Panc1 (cell line): ENCODE data around the gene GEMIN4. TPM values are rescaled to one million over a fixed set of nuclear protein-coding genes. Genes with fewer than 3 reads are reported as not detected.

Source experiments
- ATAC-seq: fragments of 200-7000 bp; cut with Tn5 transposase; 2 replicates; pipeline ENCODE4 v1.9.1; 2020; ENCODE audit warnings: mild to moderate bottlenecking, moderate library complexity
- Bru-seq: library from RNA; stranded (reverse); fragments of 400-500 nt; gene quantifications from one replicate; lab custom pipeline; 2021; lab: Mats Ljungman, UMichigan
- BruChase-seq, 2 experiments: library from RNA; stranded (reverse); fragments of 400-500 nt; gene quantifications; one replicate each; lab custom pipeline; 2021; lab: Mats Ljungman, UMichigan
- BruUV-seq: library from RNA; stranded (reverse); fragments of 400-500 nt; replicated peaks from 2 replicates; lab custom pipeline; 2021; lab: Mats Ljungman, UMichigan
- CTCF ChIA-PET: fragments of 300-600 bp; sonication (Branson Sonifier 250); formaldehyde crosslinking; loops from one replicate; lab custom pipeline; 2022; ENCODE audit warnings: antibody characterized with exemption; lab: Charles Lee
- POLR2A ChIA-PET: fragments of 300-600 bp; sonication (Branson Sonifier 250); formaldehyde crosslinking; loops from one replicate; lab custom pipeline; 2022; ENCODE audit warnings: antibody characterized with exemption; lab: Charles Lee
- DNase-seq: peaks from one replicate; pipeline ENCODE4 v3.0.0-alpha.2; 2010; ENCODE audit warnings: low read depth, low spot score
- H3K27ac ChIP-seq: 2 replicates; pipeline ENCODE4 v1.5.1; 2011; ENCODE audit warnings: mild to moderate bottlenecking, low read length, inconsistent platforms
- H3K27me3 ChIP-seq: fragments of 200-500 bp; sonication (Bioruptor generic); 2 replicates; pipeline ENCODE4 v1.6.0; 2014; ENCODE audit warnings: low read length, inconsistent platforms; ENCODE audit not compliant: control insufficient read depth, insufficient read depth
- H3K36me3 ChIP-seq: fragments of 200-500 bp; sonication (Bioruptor generic); 2 replicates; pipeline ENCODE4 v1.5.1; 2014; ENCODE audit warnings: inconsistent platforms, mild to moderate bottlenecking, low read length, moderate library complexity; ENCODE audit not compliant: control insufficient read depth, insufficient read depth
- H3K4me1 ChIP-seq: 2 replicates; pipeline ENCODE4 v1.5.1; 2011; ENCODE audit warnings: inconsistent platforms, mild to moderate bottlenecking, low read length, moderate library complexity; ENCODE audit not compliant: control insufficient read depth, insufficient read depth
- H3K4me3 ChIP-seq, 2 experiments: 2 replicates each; pipeline ENCODE4 v1.5.1; 2011 to 2012; ENCODE audit warnings: low read depth in 2 of 2, low read length in 2 of 2, mild to moderate bottlenecking in 2 of 2, inconsistent platforms in 1 of 2, moderate library complexity in 1 of 2
- H3K9me3 ChIP-seq: fragments of 200-500 bp; sonication (Bioruptor generic); 2 replicates; pipeline ENCODE4 v1.5.1; 2014; ENCODE audit warnings: low read depth, mild to moderate bottlenecking, inconsistent platforms, low read length, moderate library complexity; ENCODE audit not compliant: control insufficient read depth, insufficient read depth
- POLR2AphosphoS5 ChIP-seq: IDR thresholded peaks from 2 replicates; pipeline ENCODE4 v1.6.1; 2012; ENCODE audit warnings: mild to moderate bottlenecking, low read depth, low read length, moderate library complexity
- SIN3A ChIP-seq: IDR thresholded peaks from 2 replicates; pipeline ENCODE4 v1.6.1; 2012; ENCODE audit warnings: low read depth, mild to moderate bottlenecking, low read length, moderate library complexity, borderline replicate concordance; ENCODE audit not compliant: insufficient read depth
- TCF7L2 ChIP-seq: IDR thresholded peaks from 2 replicates; pipeline ENCODE4 v1.6.1; 2011; ENCODE audit warnings: mild to moderate bottlenecking, low read depth, low read length, inconsistent platforms
- in situ Hi-C: cut with HindIII; loops from 2 replicates; pipeline ENCODE4 v1.10.0; 2016; ENCODE audit warnings: low sequenced_read_pairs, low pct_unique_long_range_greater_than_20kb
- intact Hi-C: fragments of 100-400 bp; cut with micrococcal nuclease; formaldehyde crosslinking; loops from one replicate; pipeline ENCODE4 v1.10.0; 2022; ENCODE audit not compliant: unreplicated experiment
- long read RNA-seq: library from polyadenylated mRNA; unstranded; transcript quantifications from one replicate; pipeline ENCODE4 v2.0.0, GENCODE V29; 2021; ENCODE audit not compliant: unreplicated experiment
- polyA plus RNA-seq: library from polyadenylated mRNA; unstranded; fragments of >200 nt; gene quantifications from one replicate; pipeline ENCODE4 v1.2.1, GENCODE V29; 2012; ENCODE audit warnings: missing spikeins; ENCODE audit not compliant: insufficient read length
- total RNA-seq: library from RNA; stranded (reverse); gene quantifications from one replicate; pipeline ENCODE4 v1.2.1, GENCODE V29; 2021; ENCODE audit not compliant: unreplicated experiment
- TF ChIP-seq, protein P1 (sequence below), 2 experiments: IDR thresholded peaks; 2 replicates each; pipeline ENCODE4 v1.6.1; 2011 to 2012; ENCODE audit warnings: low read depth in 2 of 2, control low read depth in 1 of 2, low read length in 1 of 2, mild to moderate bottlenecking in 1 of 2, moderate library complexity in 1 of 2; ENCODE audit not compliant: insufficient read depth in 1 of 2
- TF ChIP-seq, protein P2 (sequence below): fragments of 450-650 bp; IDR thresholded peaks from 2 replicates; pipeline ENCODE4 v1.5.1; 2017; ENCODE audit warnings: mild to moderate bottlenecking

Gene GEMIN4
- total RNA-seq (34.9 TPM), Bru-seq, nascent RNA (percentile 71 among the genes with signal in this experiment), BruChase-seq, experiment 1, labeled RNA remaining after a 2-hour chase (percentile 88 among the genes with signal in this experiment), BruChase-seq, experiment 2, labeled RNA remaining after a 6-hour chase (percentile 72 among the genes with signal in this experiment)
- polyA plus RNA-seq: 19.7 TPM
- long read RNA-seq, full-length matches to known transcripts: 90 of 92 reads
- long read RNA-seq, partial matches to known transcripts: 0 of 92 reads
- long read RNA-seq, other reads (novel, unspliced or antisense): 2 of 92 reads

DNA sequence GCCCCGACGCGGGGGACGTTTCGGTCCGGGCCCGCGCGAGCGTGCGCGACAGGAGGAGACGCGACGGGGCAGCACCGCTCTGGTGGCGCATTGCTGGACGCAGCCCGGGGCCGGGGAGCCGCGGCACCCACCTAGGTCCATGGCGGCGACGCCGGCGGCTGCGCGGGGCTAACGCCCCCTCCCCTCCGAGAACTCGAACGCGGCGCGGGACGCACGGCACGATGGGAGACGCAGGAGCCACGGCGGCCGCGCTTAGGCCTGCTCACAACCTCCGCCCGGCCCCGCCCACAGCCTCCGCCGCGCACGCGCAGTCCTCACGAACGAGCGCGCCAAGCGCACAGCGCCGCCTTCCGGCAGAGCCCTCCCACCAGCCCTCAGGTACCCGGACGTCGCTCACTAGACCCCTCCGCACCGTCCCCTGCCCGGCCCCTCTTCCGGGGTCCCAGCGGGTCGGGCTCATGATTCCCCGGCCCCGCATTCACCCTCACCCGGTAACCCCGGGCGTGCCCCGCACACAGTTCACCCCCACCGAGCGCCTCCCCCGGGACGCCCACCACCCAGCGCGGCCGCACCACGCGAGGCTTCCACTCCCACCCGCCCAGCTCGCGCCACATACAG, at the start of gene GEMIN4:
Gene GEMIN4, minus strand, starts transcription at position 263 of the 618 bp plus-strand sequence. Its CDS starts 122 bp downstream, at position 141.
- TF ChIP-seq, protein P1, sequence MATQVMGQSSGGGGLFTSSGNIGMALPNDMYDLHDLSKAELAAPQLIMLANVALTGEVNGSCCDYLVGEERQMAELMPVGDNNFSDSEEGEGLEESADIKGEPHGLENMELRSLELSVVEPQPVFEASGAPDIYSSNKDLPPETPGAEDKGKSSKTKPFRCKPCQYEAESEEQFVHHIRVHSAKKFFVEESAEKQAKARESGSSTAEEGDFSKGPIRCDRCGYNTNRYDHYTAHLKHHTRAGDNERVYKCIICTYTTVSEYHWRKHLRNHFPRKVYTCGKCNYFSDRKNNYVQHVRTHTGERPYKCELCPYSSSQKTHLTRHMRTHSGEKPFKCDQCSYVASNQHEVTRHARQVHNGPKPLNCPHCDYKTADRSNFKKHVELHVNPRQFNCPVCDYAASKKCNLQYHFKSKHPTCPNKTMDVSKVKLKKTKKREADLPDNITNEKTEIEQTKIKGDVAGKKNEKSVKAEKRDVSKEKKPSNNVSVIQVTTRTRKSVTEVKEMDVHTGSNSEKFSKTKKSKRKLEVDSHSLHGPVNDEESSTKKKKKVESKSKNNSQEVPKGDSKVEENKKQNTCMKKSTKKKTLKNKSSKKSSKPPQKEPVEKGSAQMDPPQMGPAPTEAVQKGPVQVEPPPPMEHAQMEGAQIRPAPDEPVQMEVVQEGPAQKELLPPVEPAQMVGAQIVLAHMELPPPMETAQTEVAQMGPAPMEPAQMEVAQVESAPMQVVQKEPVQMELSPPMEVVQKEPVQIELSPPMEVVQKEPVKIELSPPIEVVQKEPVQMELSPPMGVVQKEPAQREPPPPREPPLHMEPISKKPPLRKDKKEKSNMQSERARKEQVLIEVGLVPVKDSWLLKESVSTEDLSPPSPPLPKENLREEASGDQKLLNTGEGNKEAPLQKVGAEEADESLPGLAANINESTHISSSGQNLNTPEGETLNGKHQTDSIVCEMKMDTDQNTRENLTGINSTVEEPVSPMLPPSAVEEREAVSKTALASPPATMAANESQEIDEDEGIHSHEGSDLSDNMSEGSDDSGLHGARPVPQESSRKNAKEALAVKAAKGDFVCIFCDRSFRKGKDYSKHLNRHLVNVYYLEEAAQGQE (IDR thresholded peaks at IDR 0.05; ENCODE audit: insufficient read depth in 1 of 2, low read depth in 2 of 2, low read length in 1 of 2): 0 out of 4 replicates have a peak, but pooled peaks of 1 of the 2 experiments have one; percentile 35
- no peak for TF ChIP-seq POLR2AphosphoS5
- no peak for TF ChIP-seq TCF7L2
- peak; percentile 74; the same call in 1 of the 2 replicates for TF ChIP-seq SIN3A
- TF ChIP-seq, protein P2, sequence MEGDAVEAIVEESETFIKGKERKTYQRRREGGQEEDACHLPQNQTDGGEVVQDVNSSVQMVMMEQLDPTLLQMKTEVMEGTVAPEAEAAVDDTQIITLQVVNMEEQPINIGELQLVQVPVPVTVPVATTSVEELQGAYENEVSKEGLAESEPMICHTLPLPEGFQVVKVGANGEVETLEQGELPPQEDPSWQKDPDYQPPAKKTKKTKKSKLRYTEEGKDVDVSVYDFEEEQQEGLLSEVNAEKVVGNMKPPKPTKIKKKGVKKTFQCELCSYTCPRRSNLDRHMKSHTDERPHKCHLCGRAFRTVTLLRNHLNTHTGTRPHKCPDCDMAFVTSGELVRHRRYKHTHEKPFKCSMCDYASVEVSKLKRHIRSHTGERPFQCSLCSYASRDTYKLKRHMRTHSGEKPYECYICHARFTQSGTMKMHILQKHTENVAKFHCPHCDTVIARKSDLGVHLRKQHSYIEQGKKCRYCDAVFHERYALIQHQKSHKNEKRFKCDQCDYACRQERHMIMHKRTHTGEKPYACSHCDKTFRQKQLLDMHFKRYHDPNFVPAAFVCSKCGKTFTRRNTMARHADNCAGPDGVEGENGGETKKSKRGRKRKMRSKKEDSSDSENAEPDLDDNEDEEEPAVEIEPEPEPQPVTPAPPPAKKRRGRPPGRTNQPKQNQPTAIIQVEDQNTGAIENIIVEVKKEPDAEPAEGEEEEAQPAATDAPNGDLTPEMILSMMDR: peak; percentile 95
- in situ Hi-C loops (no loop called here), intact Hi-C loops (no loop called here)
- CTCF ChIA-PET: interaction anchor here (0.7 kb wide), 1 partner anchor 178 kb away, joined by 5 read pairs; no protein-coding TSS in a partner anchor
- peak; percentile 94 for ATAC-seq
- peaks cover 6% of the 10 kb centered on the region; the same call in 1 of the 2 replicates for H3K36me3 ChIP-seq
- DNase-seq: peak; percentile 68
- peak within 1 kb of the TSS; percentile 76 to 83 for H3K4me3 ChIP-seq
- POLR2A ChIA-PET: interaction anchor here (0.6 kb wide), 1 partner anchor 12 kb away, joined by 9 read pairs; no protein-coding TSS in a partner anchor
- no peaks in the 10 kb centered on the region for H3K27me3 ChIP-seq
- no TSS peak for BruUV-seq
- no peaks in the 10 kb centered on the region for H3K9me3 ChIP-seq
- H3K4me1 ChIP-seq: peaks cover 4% of the 10 kb centered on the region
- H3K27ac ChIP-seq: peak within 1 kb of the TSS; percentile 85

DNA sequence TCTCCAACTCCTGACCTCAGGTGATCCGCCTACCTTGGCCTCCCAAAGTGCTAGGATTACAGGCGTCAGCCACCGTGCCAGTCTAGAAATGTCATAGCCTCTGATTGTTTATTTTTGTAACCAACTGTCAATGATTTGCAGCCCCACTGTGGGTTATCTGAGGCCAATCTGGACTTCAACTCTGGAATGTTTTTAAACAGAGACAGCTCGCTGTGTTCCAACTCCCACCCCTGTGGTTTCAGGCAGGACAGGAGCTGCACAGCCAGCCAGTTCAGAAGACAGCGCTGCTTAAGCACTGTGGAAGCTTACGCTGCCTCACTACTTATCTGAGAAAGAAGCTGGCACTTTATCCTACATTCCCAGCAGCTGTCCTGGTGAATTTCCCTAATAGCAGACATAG, 49.6 kb upstream of the GEMIN4 start:
- ChIA-PET CTCF (interaction anchor here (0.5 kb wide), 1 partner anchor 179 kb away, joined by 3 read pairs; no protein-coding TSS in a partner anchor), POLR2A (no interaction called here)
- no peak for DNase-seq
- TF ChIP-seq POLR2AphosphoS5 (no peak), TCF7L2 (no peak), SIN3A (no peak)
- TF ChIP-seq, protein P2: no peak
- TF ChIP-seq, protein P1 (IDR thresholded peaks at IDR 0.05; ENCODE audit: insufficient read depth in 1 of 2, low read depth in 2 of 2, low read length in 1 of 2): no peak
- no peak overlapping the region for H3K27ac ChIP-seq
- H3K4me3 ChIP-seq: no peak overlapping the region
- H3K9me3 ChIP-seq: no peaks in the 10 kb centered on the region
- peak; percentile 57; the same call in 1 of the 2 replicates for ATAC-seq
- H3K36me3 ChIP-seq: no peaks in the 10 kb centered on the region; the same call in 1 of the 2 replicates
- BruUV-seq: no TSS peak
- H3K4me1 ChIP-seq: no peaks in the 10 kb centered on the region; the same call in 1 of the 2 replicates
- no peaks in the 10 kb centered on the region for H3K27me3 ChIP-seq
- in situ Hi-C loops: no loop called here
- intact Hi-C loops: no loop called here
